Measurements from ENCODE around the gene RGP1.

The RGP1 gene

DNA sequence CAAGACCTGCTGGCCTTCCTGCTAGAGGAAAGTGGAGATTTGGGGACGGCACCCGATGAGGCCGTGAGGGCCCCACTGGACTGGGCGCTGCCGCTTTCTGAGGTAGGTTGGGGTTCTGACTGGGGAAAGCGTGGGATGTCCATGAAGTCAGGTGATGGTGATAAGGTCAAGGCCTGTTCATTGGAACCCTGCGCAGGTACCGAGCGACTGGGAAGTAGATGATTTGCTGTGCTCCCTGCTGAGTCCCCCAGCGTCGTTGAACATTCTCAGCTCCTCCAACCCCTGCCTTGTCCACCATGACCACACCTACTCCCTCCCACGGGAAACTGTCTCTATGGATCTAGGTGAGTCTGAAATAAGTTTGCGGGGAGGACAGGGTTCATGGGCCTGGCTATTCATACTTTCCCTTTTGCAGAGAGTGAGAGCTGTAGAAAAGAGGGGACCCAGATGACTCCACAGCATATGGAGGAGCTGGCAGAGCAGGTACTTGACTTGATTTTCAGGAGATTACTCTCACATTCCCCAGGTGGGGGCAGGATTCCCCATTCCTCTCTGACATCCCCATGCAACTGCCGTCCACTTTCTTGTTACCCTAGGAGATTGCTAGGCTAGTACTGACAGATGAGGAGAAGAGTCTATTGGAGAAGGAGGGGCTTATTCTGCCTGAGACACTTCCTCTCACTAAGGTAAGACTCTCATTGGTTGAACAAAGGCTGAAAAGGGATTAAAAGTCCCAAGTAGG is 16.1 kb upstream of the RGP1 start:
- H3K56ac ChIP-seq (ENCODE audit: low read length) = peak overlapping the region; percentile 92
- H2AK5ac ChIP-seq (ENCODE audit: low read length) = no peak overlapping the region
- peaks cover 10% of the 10 kb centered on the region for H3K36me3 ChIP-seq (ENCODE audit: control insufficient read depth, insufficient read depth, low read length)
- no CpG with 5 or more reads among the region's 14 CpGs for WGBS (ENCODE audit: extremely low coverage, insufficient coverage, low lambda C conversion rate)
- H3K4me1 ChIP-seq (ENCODE audit: control insufficient read depth, low read depth, low read length) = peaks cover 25% of the 10 kb centered on the region
- peak overlapping the region; percentile 95 for H3K4me2 ChIP-seq (ENCODE audit: low read length)
- peak; percentile 96 for DNase-seq
- no peak overlapping the region for H2BK120ac ChIP-seq (ENCODE audit: low read depth, low read length)
- H3K27me3 ChIP-seq (ENCODE audit: insufficient read depth, low read length, poor library complexity) = no peaks in the 10 kb centered on the region
- no peak overlapping the region for H3K4ac ChIP-seq (ENCODE audit: low read depth, low read length)
- peak overlapping the region; percentile 52 for H3K18ac ChIP-seq (ENCODE audit: low read length)
- H3K23ac ChIP-seq (ENCODE audit: low read length) = no peak overlapping the region
- no peak overlapping the region for H2BK5ac ChIP-seq (ENCODE audit: low read length)
- H3K79me2 ChIP-seq (ENCODE audit: control insufficient read depth, insufficient read depth, low read length) = peaks cover 28% of the 10 kb centered on the region
- peaks cover 24% of the 10 kb centered on the region for H3K79me1 ChIP-seq (ENCODE audit: low read length)
- H4K8ac ChIP-seq (ENCODE audit: low read depth, low read length) = no peak overlapping the region
- no peak overlapping the region for H4K5ac ChIP-seq (ENCODE audit: low read length)
- peak overlapping the region; percentile 82 for H3K4me3 ChIP-seq (ENCODE audit: low read length)
- peak overlapping the region; percentile 90 for H3K27ac ChIP-seq (ENCODE audit: low read depth, low read length)
- peak overlapping the region; percentile 86 for H3K9ac ChIP-seq (ENCODE audit: low read length)
- no peak overlapping the region for H2BK15ac ChIP-seq (replicated peaks; ENCODE audit: low read depth)

DNA sequence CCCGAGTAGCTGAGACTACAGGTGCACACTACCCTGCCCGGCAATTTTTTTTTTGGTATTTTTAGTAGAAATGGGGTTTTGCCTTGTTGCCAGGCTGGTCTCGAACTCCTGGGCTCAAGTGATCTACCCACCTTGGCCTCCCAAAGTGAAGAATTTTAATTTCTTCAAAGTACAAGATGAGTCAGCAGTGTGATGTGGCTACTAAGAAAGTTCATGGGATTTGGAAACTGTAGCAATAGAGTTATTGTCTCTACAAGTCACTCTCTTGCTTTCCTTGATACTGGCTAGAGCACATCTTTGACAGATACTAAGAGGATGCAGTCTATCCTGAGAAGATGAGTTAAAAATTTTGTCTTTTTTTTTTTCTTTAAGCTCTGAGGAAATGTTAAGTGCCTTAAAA is 15.0 kb upstream of the RGP1 start:
- Histone ChIP-seq H2BK15ac (replicated peaks; ENCODE audit: low read depth) (no peak overlapping the region), H2BK5ac (ENCODE audit: low read length) (no peak overlapping the region), H3K36me3 (ENCODE audit: control insufficient read depth, insufficient read depth, low read length) (peaks cover 16% of the 10 kb centered on the region), H3K79me1 (ENCODE audit: low read length) (peaks cover 21% of the 10 kb centered on the region), H3K4me2 (ENCODE audit: low read length) (no peak overlapping the region), H3K27ac (ENCODE audit: low read depth, low read length) (no peak overlapping the region), H3K4me3 (ENCODE audit: low read length) (no peak overlapping the region), H3K4ac (ENCODE audit: low read depth, low read length) (no peak overlapping the region), H3K56ac (ENCODE audit: low read length) (no peak overlapping the region), H2BK120ac (ENCODE audit: low read depth, low read length) (no peak overlapping the region), H3K27me3 (ENCODE audit: insufficient read depth, low read length, poor library complexity) (no peaks in the 10 kb centered on the region), H4K8ac (ENCODE audit: low read depth, low read length) (no peak overlapping the region), H3K18ac (ENCODE audit: low read length) (no peak overlapping the region), H3K9ac (ENCODE audit: low read length) (no peak overlapping the region), H3K23ac (ENCODE audit: low read length) (no peak overlapping the region), H3K79me2 (ENCODE audit: control insufficient read depth, insufficient read depth, low read length) (peaks cover 25% of the 10 kb centered on the region), H2AK5ac (ENCODE audit: low read length) (no peak overlapping the region), H3K4me1 (ENCODE audit: control insufficient read depth, low read depth, low read length) (peaks cover 20% of the 10 kb centered on the region), H4K5ac (ENCODE audit: low read length) (no peak overlapping the region)
- WGBS (ENCODE audit: extremely low coverage, insufficient coverage, low lambda C conversion rate) = no CpG with 5 or more reads among the region's 3 CpGs
- DNase-seq = no peak

DNA sequence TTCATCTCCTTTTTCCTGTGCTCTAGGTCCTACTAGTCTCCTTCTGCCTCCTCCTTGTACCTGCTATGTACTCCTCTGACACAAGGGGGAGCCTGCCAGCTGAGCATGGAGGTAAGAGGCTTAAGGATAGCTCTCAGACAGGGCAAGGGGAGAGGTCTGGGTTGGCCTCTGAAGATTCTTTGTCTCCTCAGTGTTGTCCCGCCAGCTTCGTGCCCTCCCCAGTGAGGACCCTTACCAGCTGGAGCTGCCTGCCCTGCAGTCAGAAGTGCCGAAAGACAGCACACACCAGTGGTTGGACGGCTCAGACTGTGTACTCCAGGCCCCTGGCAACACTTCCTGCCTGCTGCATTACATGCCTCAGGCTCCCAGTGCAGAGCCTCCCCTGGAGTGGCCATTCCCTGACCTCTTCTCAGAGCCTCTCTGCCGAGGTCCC is 12.9 kb upstream of the RGP1 start:
- no CpG with 5 or more reads among the region's 5 CpGs for WGBS (ENCODE audit: extremely low coverage, insufficient coverage, low lambda C conversion rate)
- no peak overlapping the region for H2BK120ac ChIP-seq (ENCODE audit: low read depth, low read length)
- DNase-seq = peak; percentile 94
- peak overlapping the region; percentile 19 for H3K9ac ChIP-seq (ENCODE audit: low read length)
- no peak overlapping the region for H3K18ac ChIP-seq (ENCODE audit: low read length)
- H4K5ac ChIP-seq (ENCODE audit: low read length) = no peak overlapping the region
- no peaks in the 10 kb centered on the region for H3K27me3 ChIP-seq (ENCODE audit: insufficient read depth, low read length, poor library complexity)
- H3K4me2 ChIP-seq (ENCODE audit: low read length) = no peak overlapping the region
- no peak overlapping the region for H3K4me3 ChIP-seq (ENCODE audit: low read length)
- H2AK5ac ChIP-seq (ENCODE audit: low read length) = no peak overlapping the region
- H3K4me1 ChIP-seq (ENCODE audit: control insufficient read depth, low read depth, low read length) = peaks cover 3% of the 10 kb centered on the region
- no peak overlapping the region for H3K56ac ChIP-seq (ENCODE audit: low read length)
- H2BK15ac ChIP-seq (replicated peaks; ENCODE audit: low read depth) = no peak overlapping the region
- no peak overlapping the region for H3K4ac ChIP-seq (ENCODE audit: low read depth, low read length)
- H2BK5ac ChIP-seq (ENCODE audit: low read length) = peak overlapping the region; percentile 17
- H4K8ac ChIP-seq (ENCODE audit: low read depth, low read length) = no peak overlapping the region
- H3K79me1 ChIP-seq (ENCODE audit: low read length) = peaks cover 5% of the 10 kb centered on the region
- H3K36me3 ChIP-seq (ENCODE audit: control insufficient read depth, insufficient read depth, low read length) = peaks cover 20% of the 10 kb centered on the region
- H3K27ac ChIP-seq (ENCODE audit: low read depth, low read length) = no peak overlapping the region
- peaks cover 5% of the 10 kb centered on the region for H3K79me2 ChIP-seq (ENCODE audit: control insufficient read depth, insufficient read depth, low read length)
- no peak overlapping the region for H3K23ac ChIP-seq (ENCODE audit: low read length)

DNA sequence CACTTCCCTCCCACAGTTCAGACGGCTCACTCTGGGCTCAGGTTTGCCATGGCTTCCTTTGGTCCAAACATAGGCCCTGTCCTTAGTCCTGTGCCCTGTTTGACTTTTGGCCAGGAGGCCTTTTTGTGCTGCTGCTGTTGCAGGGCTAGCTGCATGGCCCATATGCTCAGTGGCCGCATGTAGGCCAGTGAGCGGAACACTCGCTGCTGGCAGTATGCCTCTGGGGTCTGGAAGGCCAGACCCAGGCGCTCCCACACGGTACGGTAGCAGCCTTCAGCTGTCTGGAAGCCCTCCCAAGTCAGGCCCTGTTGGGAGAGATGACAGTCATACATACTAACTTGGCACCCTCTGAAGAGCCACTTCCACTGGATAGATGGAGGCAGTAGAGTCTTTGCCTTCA is 11.9 kb upstream of the RGP1 start:
- H3K4ac ChIP-seq (ENCODE audit: low read depth, low read length) = no peak overlapping the region
- H3K36me3 ChIP-seq (ENCODE audit: control insufficient read depth, insufficient read depth, low read length) = peaks cover 26% of the 10 kb centered on the region
- no CpG with 5 or more reads among the region's 7 CpGs for WGBS (ENCODE audit: extremely low coverage, insufficient coverage, low lambda C conversion rate)
- no peak overlapping the region for H3K27ac ChIP-seq (ENCODE audit: low read depth, low read length)
- no peak overlapping the region for H3K4me2 ChIP-seq (ENCODE audit: low read length)
- H3K23ac ChIP-seq (ENCODE audit: low read length) = no peak overlapping the region
- H3K79me2 ChIP-seq (ENCODE audit: control insufficient read depth, insufficient read depth, low read length) = no peaks in the 10 kb centered on the region
- H2BK5ac ChIP-seq (ENCODE audit: low read length) = no peak overlapping the region
- no peak overlapping the region for H3K18ac ChIP-seq (ENCODE audit: low read length)
- H3K4me1 ChIP-seq (ENCODE audit: control insufficient read depth, low read depth, low read length) = peaks cover 2% of the 10 kb centered on the region
- no peak overlapping the region for H2BK120ac ChIP-seq (ENCODE audit: low read depth, low read length)
- no peak overlapping the region for H2AK5ac ChIP-seq (ENCODE audit: low read length)
- peaks cover 3% of the 10 kb centered on the region for H3K79me1 ChIP-seq (ENCODE audit: low read length)
- H3K4me3 ChIP-seq (ENCODE audit: low read length) = no peak overlapping the region
- no peak overlapping the region for H2BK15ac ChIP-seq (replicated peaks; ENCODE audit: low read depth)
- DNase-seq = no peak
- no peak overlapping the region for H4K8ac ChIP-seq (ENCODE audit: low read depth, low read length)
- H3K9ac ChIP-seq (ENCODE audit: low read length) = no peak overlapping the region
- no peak overlapping the region for H3K56ac ChIP-seq (ENCODE audit: low read length)
- no peak overlapping the region for H4K5ac ChIP-seq (ENCODE audit: low read length)
- no peaks in the 10 kb centered on the region for H3K27me3 ChIP-seq (ENCODE audit: insufficient read depth, low read length, poor library complexity)

DNA sequence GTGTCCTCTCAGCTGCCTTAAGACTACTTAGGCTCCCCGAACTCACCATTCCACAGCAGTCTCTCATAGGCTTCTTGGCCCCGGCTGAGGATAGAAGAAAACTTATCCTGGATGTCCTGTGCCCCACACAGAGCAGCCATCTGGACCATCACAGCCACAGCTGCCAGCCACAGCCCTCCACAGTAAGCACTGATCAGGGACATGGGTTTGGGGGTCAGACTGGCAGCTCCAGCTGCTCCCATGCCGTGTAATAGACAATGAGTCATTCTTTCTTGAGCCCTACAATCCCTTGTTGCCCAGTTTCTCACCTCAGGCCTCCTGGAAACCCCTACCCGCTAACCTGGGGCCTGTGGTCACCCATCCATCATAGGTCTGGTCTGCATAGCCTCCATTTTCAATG is 10.9 kb upstream of the RGP1 start:
- no peak overlapping the region for H3K23ac ChIP-seq (ENCODE audit: low read length)
- no peak overlapping the region for H4K8ac ChIP-seq (ENCODE audit: low read depth, low read length)

DNA sequence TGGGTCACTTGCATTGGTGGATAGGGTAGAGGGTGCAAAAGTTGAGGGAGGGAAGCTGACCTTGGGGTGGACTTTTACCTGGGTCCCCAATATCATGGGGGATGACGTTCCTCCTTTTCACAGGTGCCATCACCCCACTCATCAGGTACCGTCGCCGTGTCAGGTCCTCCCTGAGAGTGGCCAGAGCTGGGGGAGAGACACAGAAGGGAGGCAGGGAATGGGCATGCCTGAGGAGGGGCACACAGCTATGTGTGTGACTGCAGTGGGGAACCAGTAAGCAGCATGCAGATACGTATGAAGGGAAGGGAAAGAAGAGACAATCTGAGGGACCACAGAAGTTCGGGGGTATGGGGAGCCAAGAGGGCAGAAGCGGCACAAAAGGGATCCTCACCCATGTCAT is 10.2 kb upstream of the RGP1 start:
- H2BK15ac ChIP-seq (replicated peaks; ENCODE audit: low read depth) = no peak overlapping the region
- no peak overlapping the region for H2AK5ac ChIP-seq (ENCODE audit: low read length)
- H3K23ac ChIP-seq (ENCODE audit: low read length) = no peak overlapping the region
- H4K5ac ChIP-seq (ENCODE audit: low read length) = no peak overlapping the region
- no peak overlapping the region for H3K4me3 ChIP-seq (ENCODE audit: low read length)
- no peak for DNase-seq
- H3K79me1 ChIP-seq (ENCODE audit: low read length) = peaks cover 2% of the 10 kb centered on the region
- WGBS (ENCODE audit: extremely low coverage, insufficient coverage, low lambda C conversion rate) = no CpG with 5 or more reads among the region's 7 CpGs
- H3K4ac ChIP-seq (ENCODE audit: low read depth, low read length) = no peak overlapping the region
- H3K36me3 ChIP-seq (ENCODE audit: control insufficient read depth, insufficient read depth, low read length) = peaks cover 31% of the 10 kb centered on the region
- no peaks in the 10 kb centered on the region for H3K27me3 ChIP-seq (ENCODE audit: insufficient read depth, low read length, poor library complexity)
- no peak overlapping the region for H3K27ac ChIP-seq (ENCODE audit: low read depth, low read length)
- H4K8ac ChIP-seq (ENCODE audit: low read depth, low read length) = no peak overlapping the region
- no peak overlapping the region for H3K18ac ChIP-seq (ENCODE audit: low read length)
- no peaks in the 10 kb centered on the region for H3K79me2 ChIP-seq (ENCODE audit: control insufficient read depth, insufficient read depth, low read length)
- no peaks in the 10 kb centered on the region for H3K4me1 ChIP-seq (ENCODE audit: control insufficient read depth, low read depth, low read length)
- H2BK120ac ChIP-seq (ENCODE audit: low read depth, low read length) = no peak overlapping the region
- H3K4me2 ChIP-seq (ENCODE audit: low read length) = no peak overlapping the region
- no peak overlapping the region for H2BK5ac ChIP-seq (ENCODE audit: low read length)
- no peak overlapping the region for H3K9ac ChIP-seq (ENCODE audit: low read length)
- no peak overlapping the region for H3K56ac ChIP-seq (ENCODE audit: low read length)

More for the DNA sequence above, 10.9 kb upstream of the RGP1 start:
- H3K56ac ChIP-seq (ENCODE audit: low read length) = no peak overlapping the region
- H3K18ac ChIP-seq (ENCODE audit: low read length) = no peak overlapping the region
- H3K27ac ChIP-seq (ENCODE audit: low read depth, low read length) = no peak overlapping the region
- peaks cover 1% of the 10 kb centered on the region for H3K79me1 ChIP-seq (ENCODE audit: low read length)
- H3K4ac ChIP-seq (ENCODE audit: low read depth, low read length) = no peak overlapping the region
- no peak overlapping the region for H2BK120ac ChIP-seq (ENCODE audit: low read depth, low read length)
- no peak overlapping the region for H4K5ac ChIP-seq (ENCODE audit: low read length)
- no peak overlapping the region for H3K9ac ChIP-seq (ENCODE audit: low read length)
- no peak for DNase-seq
- no peak overlapping the region for H2BK5ac ChIP-seq (ENCODE audit: low read length)
- H3K36me3 ChIP-seq (ENCODE audit: control insufficient read depth, insufficient read depth, low read length) = peaks cover 28% of the 10 kb centered on the region
- no peak overlapping the region for H2AK5ac ChIP-seq (ENCODE audit: low read length)
- no CpG with 5 or more reads among the region's 4 CpGs for WGBS (ENCODE audit: extremely low coverage, insufficient coverage, low lambda C conversion rate)
- H3K4me2 ChIP-seq (ENCODE audit: low read length) = no peak overlapping the region
- H2BK15ac ChIP-seq (replicated peaks; ENCODE audit: low read depth) = no peak overlapping the region
- H3K4me3 ChIP-seq (ENCODE audit: low read length) = no peak overlapping the region
- H3K79me2 ChIP-seq (ENCODE audit: control insufficient read depth, insufficient read depth, low read length) = no peaks in the 10 kb centered on the region
- peaks cover 2% of the 10 kb centered on the region for H3K4me1 ChIP-seq (ENCODE audit: control insufficient read depth, low read depth, low read length)
- no peaks in the 10 kb centered on the region for H3K27me3 ChIP-seq (ENCODE audit: insufficient read depth, low read length, poor library complexity)
